Measurements from ENCODE around the gene RFX1.

Gene RFX1

DNA sequence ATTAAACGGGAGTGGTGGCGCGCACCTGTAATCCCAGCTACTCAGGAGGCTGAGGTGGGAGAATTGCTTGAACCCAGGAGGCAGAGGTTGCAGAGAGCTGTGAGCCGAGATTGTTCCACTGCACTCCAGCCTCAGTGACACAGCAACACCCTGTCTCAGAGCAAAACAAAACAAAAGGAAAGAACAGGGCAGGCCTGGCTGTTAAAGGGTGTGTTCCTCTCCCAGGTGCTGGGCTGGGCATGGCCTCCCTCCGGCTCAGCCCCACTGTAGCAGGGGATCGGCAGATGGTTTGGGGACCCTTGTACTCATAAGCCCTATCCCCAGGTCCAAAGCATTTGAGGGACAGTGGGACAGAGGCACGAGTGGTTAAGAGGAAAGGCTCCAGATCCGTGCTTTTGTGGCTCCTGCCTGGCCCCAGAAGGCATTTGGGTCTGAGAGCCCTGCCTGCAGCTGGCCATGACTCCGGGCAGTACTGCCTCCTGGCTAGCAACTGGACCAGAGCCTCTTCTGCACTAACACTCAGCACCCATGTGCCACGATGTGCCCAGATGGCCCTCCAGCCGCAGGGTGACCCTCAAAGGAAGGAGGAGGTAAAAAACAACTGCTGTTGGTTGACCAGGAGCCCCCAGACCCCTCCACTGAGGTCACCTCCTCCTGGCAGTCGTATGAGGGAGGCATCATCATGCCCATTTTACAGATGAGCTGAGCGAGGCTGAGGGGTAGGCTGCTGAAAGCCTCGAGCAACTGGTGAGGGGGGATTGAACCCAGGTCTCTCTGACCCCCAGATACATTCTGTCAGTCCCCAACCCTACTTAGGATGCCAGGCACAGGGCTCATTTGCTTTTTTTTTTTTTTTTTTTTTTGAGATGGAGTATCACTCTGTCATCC lies 10.0 kb downstream of the RFX1 start:
- no peak for DNase-seq

DNA sequence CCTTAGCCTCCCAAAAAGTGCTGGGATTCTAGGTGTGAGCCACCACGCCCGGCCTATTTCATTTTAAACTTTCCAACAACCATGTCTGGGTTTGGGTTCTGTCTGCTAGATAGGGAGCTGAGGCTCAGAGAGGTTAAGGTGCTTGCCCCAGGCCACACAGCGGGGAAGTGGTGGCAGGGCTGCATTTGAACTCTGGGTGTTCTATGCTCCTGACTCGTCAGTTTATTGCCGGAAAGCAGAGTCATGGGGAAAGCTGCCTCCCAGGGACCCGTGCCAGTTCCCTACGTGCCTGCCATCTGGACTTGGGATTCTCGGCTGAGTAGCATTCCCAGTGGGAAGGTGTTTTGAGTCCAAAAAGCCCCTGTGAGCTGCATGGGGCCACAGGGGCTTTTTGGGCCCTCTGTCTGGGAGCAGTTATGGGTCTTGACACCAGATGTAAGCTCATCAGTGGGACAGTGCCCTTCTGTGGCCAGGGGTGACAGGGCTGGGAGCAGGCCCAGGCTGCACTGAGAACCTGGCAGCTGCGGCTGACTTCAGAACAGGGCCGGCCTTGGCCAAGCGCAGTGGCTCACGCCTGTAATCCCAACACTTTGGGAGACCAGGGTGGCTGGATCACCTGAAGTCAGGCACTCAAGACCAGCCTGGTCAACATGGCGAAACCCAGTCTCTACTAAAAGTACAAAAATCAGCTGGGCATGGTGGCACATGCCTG lies 10.9 kb downstream of the RFX1 start:
- DNase-seq = no peak

DNA sequence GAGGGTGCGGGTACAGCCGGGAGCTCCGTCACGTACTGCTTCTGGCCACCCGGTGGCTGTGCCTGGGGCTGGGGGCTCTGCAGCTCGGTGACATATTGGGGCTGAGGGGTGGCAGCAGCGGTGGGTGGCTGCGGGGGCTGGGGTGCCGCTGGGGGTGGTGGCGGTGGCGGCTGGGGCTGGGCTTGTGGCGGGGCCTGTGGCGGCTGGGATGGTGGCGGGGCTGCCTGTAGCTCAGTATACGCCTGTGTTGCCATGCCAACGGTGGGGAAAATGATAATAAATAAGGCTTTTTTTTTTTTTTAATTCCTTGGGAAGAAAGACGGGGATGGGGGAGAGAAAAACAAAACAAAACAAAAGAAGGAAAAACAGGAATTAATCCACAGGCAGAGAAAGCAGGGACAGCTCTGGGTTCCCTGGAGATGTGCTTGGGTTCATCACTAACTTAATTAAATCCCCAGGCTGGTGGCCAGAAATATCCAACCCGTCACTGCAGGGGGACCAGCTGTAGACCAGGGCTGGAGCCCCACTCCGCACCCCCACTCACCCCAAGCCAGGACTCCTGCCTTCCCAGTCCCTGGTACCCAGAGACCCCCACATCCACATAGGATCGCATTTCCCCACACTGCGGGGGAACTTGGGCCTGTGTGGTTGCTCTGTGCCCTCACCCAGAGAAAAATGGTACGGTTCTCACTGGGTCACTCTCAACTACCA lies 12.4 kb downstream of the RFX1 start:
- DNase-seq = no peak

- DNase-seq = no peak
Observed at GRCh38 chr19:13992025-13992424, 14.1 kb downstream of the RFX1 start.

DNA sequence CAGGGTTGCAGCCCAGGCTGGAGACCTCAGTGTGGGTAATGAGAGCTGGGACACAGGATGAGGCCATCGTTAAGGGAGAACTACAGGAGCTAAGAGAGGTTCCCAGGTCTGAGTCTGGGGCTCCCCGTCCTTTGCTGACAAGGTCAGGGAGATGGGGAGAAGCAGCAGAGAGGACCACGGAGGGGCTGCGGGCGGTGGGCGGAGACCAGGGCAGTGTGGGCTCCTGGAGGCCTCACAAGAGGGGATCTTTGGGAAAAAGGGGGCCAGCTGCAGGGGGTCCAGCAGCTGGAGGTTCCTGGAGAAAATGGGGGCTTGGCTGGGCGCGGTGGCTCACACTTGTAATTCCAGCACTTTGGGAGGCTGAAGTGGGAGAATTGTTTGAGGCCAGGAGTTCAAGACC lies 16.0 kb downstream of the RFX1 start:
- no peak for DNase-seq

GRCh38 chr19:13989487-13989886 lies 16.6 kb downstream of the RFX1 start:
- DNase-seq = no peak

- no peak for DNase-seq
Observed at GRCh38 chr19:13987101-13987890, 18.8 kb downstream of the RFX1 start.

GRCh38 chr19:13986348-13986904 lies 19.7 kb downstream of the RFX1 start:
- peak; percentile 98 for DNase-seq

DNA sequence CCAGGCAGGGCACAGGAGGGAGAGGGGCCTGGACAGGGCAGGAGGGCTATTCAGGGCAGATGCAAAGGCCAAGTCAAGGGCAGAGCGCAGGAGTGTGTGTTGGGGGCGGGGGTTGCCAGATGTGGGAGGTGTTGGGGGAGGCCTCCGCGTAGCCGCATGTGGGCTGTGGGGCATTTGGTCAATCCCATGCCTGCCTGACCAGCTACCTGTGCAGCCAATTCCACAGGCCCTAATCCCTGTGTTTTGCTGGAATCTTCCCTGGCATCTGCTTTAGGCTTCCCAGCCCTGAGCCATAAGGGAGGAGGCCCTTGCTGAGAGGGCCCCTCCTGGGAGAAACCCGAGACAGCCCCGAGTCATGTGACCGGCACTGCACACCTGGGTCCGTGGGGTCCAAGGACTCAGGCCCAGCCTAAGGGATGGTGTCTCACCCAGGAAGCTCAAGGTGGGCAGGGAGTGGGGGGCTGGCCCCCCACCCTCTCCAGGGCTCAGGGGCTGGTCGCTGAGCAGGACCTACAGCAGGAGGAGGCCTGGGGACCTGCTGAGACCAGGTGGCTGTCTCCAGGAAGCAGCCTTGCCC lies 20.3 kb downstream of the RFX1 start:
- DNase-seq = no peak

DNA sequence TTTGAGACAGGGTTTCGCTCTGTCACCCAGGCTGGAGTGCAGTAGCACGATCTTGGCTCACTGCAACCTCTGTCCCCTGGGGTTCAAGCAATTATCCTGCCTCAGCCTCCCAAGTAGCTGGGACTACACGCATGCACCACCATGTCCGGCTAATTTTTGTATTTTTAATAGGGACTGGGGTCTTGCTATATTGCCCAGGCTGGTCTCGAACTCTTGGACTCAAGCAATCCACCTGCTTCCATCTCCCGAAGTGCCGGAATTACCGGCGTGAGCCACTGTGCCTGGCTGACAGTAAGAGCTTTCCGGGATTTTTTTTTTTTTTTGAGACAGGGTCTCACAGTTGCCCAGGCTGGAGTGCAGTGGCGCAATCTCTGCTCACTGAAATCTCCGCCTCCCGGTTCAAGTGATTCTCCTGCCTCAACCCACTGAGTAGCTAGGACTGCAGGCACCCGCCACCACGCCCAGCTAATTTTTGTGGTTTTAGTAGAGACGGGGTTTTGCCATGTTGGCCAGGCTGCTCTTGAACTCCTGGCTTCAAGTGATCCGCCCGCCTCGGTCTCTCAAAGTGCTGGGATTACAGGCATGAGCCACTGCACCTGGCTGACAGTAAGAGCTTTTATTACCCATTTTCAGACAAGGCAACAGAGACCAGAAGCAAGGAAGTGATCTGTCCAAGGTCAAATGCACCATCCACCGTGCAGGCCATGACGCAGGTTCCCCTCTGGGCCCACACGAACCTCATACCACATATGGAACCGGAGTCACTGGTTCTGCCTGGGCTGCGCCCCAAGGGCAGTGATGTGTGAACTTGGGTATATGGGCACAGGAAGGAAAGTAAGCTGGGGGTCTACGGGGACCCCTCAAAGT lies 21.0 kb downstream of the RFX1 start:
- DNase-seq = no peak

DNA sequence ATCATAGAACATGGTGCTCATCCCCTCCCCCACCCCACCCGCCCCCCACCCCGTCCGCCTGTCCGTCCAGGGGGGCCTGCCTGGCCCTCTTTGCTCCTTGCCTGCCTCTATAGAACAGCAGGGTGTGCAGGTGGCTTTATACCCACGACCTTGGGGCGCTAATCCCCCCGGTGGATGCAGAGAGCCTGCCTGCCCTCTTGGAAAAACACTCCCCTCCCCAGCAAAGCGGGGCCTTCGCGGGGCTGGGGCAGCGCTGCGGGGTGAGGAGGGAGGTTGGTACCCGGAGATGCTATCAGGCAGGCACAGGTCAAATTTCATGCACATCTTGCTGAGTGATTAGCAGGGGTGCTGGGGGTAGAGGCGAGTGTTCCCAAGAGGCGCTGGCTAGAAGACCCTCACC lies 21.9 kb downstream of the RFX1 start:
- DNase-seq = no peak

DNA sequence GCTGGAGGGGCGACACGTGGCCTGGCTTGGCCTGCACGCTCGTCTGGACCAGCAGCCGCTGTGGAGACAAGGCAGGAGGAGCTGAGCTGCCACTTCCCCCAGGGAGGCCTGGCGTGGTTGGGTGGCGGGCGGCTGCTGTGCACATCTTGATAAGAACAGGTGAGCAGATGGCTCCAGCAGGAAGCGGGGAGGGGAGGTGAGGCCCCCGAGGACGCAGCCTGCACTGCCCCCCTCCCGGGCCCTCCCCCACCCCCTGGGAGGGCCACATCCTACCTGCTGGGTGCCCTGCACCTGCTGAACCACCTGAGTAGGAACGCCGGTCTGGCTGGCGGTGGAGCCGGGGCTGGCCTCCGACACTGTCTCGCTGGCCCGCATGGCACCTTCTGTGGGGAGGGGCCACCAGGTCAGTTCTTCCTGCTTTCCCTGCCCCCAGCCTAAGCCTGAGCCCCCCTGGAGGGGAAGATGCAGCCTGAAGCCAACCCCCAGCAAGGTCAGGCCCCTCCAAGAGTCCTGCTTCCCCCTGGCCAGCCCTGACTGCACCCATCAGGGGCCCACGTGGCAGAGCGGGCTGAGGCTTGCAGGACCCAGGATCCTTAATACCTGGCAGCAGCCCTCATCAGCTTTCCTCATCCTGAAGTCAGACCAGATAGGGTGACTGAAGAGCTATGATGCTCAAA lies 22.8 kb downstream of the RFX1 start:
- DNase-seq = peak; percentile 42

- no peak for DNase-seq
Observed at GRCh38 chr19:13982773-13983172, 23.3 kb downstream of the RFX1 start.

DNA sequence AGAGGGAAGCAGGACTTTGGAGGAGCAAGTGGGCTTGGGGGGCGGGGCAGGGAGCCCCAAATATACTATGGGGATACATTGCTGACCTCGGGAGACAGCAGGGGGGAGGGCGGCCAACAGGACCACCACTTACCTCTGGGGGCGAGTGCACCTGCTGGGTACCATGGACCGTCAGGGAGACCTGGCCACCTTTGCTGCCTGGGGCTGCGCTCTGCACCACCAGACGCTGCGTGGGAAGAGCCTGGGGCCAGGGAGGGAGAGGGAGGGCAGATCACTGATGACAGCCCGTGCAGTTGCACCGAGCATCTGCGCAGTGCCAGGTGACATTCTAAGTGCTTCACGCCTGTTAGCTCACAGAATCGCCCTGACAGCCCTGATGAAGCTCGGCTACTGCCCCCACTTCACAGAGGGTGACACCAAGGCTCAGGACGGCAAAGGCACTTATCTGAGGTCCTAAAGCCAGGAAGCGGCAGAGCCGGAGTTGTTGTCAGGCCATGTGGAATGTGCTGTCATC lies 24.1 kb downstream of the RFX1 start:
- DNase-seq = no peak

- no peak for DNase-seq
Observed at GRCh38 chr19:13981467-13981866, 24.7 kb downstream of the RFX1 start.

DNA sequence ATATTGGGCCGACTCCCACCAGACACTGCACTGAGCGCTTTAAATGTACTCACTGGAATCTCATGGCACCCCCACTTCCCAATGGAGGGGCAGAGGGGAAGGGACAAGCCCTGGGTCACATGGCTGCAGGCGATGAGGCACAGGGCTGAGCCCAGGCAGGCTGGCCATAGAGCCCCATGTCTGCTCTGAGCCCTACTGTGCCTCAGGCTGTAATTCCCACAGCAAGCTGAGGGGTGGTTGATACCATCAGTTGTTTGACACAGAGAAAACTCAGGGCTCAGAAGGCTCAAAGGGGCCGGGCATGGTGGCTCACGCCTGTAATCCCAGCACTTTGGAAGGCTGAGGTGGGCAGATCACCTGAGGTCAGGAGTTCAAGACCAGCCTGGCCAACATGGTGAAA lies 25.1 kb downstream of the RFX1 start:
- no peak for DNase-seq

DNA sequence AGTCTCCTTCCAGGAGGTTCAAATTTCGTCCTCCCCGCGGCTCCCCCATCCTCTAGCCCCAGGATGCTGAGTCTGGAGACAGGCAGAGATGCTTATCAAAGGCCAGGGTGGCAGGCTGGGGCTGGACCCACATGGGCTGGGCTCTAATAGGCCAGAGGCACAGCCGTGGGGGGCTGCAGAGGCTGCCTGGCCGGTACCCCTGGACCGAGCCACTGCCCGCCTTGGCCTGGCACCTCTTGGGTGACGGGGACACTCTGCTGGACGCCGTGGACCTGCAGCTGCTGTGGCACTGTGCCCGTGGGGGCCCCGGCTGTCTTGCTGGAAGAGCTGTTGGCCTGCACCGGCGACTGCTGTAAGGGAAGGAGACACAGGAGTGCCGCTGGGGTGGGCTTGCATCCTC lies 25.8 kb downstream of the RFX1 start:
- DNase-seq = no peak

DNA sequence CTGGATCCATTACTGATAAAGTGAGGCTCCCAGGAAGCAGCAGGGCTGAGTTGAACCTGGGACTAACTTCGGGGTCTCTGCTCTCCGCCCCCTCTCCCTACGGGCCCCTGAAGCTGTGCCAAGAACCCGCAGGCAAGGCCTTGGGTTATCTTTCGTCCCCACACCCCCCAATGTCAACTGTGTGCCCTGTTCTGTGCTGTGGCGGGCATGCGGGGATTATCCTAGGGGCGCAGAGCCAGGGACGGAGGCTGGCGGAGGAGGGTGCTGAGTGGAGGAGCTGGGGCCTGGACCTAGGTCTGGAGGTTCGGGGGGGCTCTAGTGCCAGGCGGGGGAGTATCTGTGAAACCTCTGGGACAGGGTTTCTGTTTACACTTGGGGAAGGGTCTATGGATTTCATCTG lies 26.4 kb downstream of the RFX1 start:
- no peak for DNase-seq

GRCh38 chr19:13979244-13979615 lies 26.9 kb downstream of the RFX1 start:
- no peak for DNase-seq
